ENCODE results near the gene OPN4.
"Not testable (repeated sequence)": the region's sequence is repeated elsewhere in the genome, so short reads cannot be mapped to it uniquely, and the experiment has no call there.

OPN4 gene, protein sequence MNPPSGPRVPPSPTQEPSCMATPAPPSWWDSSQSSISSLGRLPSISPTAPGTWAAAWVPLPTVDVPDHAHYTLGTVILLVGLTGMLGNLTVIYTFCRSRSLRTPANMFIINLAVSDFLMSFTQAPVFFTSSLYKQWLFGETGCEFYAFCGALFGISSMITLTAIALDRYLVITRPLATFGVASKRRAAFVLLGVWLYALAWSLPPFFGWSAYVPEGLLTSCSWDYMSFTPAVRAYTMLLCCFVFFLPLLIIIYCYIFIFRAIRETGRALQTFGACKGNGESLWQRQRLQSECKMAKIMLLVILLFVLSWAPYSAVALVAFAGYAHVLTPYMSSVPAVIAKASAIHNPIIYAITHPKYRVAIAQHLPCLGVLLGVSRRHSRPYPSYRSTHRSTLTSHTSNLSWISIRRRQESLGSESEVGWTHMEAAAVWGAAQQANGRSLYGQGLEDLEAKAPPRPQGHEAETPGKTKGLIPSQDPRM
- total RNA-seq: 0 reads per million in 2 donors

DNA sequence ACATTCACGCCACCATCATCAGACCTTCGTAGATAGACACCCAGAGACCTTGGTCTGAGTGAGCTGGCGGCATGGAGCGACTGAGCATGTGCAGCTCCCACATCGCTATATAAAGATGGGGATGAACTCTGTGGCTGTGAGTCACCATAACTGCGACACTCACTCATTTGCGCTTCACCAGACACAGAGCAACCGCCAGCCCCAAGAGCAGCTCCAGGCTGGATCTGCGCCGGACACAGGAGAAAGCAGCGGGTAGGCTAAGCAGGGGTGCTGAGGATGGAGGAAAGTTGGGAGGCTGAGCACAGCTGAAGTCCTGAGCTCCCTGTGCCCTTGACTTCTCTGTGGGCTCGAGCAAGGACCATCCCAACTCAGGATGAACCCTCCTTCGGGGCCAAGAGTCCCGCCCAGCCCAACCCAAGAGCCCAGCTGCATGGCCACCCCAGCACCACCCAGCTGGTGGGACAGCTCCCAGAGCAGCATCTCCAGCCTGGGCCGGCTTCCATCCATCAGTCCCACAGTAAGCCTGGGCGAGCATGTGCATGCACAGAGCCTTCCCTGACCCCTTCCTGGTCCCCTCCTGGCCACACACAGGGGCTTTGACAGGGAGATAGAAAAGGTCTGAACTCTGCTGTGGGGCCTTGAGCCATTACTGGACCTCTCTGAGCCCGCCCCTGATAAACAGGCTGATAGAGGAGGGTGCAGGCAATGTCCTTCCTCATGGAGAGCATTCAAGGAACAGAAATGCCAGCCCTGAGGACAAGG, at the start of gene OPN4:
TSS of gene OPN4 (plus strand) at position 137 of the 762 bp plus-strand sequence. CDS start at position 374, 237 bp downstream.
- DNase-seq: no peak

DNA sequence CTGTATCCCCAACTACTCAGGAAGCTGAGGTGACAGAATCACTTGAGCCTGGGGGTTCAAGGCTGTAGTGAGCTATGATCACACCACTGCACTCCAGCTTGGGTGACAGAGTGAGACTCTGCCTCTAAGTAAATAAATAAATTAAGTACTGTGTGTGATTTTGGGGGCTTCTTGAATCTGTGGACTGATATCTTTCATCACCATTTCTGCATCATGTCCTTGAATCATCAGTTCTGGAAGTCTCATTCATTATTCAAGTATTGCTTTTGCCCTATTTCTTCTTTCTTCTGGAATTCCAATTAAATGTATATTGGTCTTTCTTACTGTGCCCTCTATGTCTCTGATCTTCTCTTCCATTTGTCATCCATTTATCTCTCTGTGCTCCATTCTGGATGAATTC, 46.7 kb upstream of the OPN4 start:
- no peak for DNase-seq

DNA sequence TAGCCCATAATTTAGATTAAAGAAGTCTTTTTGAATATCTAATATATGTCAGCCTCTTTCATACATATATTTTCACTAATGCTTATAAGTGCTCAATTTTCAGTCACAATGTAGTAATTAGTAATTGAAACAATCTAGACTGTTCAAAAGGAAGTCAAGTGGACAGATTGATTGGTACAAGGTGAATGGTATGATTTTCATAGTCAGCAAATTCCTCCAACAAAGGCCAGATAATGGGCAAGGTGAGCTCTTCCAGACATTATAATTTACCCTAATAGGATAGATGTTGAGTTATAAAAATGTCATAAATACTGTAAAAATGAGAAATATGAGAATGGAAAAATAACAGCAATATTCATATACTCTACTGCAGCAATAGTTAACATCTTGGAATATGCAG, 44.4 kb upstream of the OPN4 start:
- DNase-seq: no peak

DNA sequence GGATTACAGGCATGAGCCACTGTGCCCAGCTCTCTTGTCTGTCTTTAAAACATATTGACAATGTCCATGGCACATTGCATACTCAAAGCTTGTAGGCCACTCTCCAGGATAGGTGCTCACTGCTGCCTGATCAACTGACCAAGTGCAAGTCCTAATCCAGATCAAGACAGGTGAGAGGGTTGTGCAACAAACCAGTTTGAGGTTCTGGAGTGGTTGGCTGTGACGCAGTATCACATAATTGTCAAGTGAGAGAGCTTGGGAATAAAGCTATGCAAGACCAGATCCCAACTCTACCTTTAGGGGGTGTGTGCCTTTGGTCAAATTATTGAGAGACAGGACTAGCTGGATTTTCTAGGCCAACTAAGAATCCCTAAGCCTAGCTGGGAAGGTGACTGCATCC, 43.0 kb upstream of the OPN4 start:
- no peak for DNase-seq

DNA sequence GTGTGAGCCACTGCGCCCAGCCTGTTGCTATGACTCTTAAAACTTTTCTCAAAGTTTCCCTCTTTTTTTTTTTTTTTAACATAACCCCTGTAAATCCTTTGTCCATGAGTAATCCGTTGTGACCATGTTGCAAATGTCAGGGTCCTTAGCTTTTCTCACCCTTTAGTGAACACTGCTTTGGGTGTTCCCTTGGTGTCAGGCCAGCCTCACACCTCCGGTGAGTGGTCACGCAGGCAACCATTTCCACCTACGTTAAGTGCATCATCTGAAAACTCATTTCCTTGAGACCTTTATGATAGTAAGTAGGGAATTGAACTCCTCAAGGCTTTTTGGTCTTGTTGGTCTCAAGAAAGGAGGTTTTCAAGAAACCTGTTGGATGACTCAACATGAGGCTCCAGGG, 41.3 kb upstream of the OPN4 start:
- no peak for DNase-seq

DNA sequence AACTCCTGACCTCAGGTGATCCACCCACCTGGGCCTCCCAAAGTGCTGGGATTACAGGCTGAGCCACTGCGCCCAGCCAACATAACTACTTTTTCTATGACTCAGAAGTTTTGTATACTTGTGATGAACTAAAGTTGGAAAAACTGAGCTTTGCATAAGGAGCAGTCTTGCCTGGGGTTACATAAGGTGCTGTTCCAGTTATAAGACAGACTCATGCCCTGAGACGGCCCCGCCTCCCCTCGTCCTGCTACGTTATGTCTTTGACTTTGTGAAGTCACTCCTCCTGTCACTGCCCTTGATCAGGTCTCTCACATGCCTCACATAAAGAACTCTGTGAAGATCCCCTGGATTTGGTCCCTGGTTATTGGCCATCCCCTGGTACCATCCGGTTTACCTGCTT, 40.4 kb upstream of the OPN4 start:
- no peak for DNase-seq

DNA sequence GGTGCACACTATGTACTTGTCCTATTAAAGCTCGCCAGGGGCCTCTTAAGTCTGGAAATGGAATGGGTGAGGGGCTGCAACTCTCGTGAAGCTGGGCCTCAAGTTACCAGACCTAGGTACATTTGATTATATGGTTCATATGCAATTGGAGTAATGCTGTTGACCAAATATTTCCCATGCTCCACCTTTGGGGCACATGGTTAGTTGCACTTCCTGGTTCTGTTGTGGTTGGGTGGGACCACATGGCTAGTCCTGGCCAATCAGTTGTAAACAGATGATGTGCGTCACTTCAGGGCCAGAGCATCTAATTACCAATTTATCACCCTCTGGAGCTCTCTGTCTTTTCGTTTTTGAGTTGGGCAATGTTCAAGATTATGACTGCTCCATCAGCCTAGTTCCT, 39.5 kb upstream of the OPN4 start:
- DNase-seq: no peak

DNA sequence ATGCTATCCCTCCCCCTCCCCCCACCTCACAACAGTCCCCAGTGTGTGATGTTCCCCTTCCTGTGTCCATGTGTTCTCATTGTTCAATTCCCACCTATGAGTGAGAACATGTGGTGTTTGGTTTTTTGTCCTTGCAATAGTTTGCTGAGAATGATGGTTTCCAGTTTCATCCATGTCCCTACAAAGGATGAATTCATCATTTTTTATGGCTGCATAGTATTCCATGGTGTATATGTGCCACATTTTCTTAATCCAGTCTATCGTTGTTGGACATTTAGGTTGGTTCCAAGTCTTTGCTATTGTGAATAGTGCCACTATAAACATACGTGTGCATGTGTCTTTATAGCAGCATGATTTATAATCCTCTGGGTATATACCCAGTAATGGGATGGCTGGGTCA, 37.1 kb upstream of the OPN4 start:
- DNase-seq: not testable (repeated sequence)

DNA sequence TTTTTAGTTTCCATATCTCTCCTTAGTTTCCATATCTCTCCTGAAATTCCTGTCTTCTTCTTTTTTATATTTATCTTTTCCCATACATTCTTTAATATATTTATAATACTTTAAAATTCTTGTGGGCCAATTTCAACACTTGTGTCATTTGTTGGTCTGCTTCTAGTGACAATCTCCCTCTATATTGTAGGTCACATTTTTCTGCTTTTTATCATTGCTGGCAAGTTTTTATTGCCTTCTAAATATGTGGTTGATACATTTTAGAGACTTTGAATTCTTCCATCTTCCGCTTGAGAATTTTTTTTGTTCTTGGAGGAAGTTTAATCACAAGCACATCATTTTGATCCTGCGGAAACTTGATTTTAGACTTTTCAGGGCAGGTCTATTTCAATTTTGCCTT, 26.0 kb upstream of the OPN4 start:
- DNase-seq: no peak

DNA sequence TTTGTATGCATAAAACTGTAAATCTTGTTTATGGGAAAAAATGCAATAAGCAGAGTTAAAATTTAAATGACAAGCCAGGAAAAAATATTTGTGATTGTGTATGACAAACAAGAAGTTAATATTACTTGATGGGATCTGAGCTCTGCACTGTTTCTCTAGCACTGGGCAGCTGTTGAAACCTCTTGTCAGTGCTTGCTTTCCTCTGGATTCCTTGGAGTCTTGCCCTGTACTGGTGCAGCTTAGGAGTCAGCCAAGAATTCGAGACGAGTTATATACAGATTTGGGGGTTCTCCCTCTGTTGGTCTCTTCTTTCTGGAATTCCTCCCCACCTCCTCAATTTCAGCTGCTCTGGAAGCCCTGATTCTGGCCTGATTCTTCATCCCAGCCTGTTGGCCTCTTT, 24.3 kb upstream of the OPN4 start:
- DNase-seq: no peak

DNA sequence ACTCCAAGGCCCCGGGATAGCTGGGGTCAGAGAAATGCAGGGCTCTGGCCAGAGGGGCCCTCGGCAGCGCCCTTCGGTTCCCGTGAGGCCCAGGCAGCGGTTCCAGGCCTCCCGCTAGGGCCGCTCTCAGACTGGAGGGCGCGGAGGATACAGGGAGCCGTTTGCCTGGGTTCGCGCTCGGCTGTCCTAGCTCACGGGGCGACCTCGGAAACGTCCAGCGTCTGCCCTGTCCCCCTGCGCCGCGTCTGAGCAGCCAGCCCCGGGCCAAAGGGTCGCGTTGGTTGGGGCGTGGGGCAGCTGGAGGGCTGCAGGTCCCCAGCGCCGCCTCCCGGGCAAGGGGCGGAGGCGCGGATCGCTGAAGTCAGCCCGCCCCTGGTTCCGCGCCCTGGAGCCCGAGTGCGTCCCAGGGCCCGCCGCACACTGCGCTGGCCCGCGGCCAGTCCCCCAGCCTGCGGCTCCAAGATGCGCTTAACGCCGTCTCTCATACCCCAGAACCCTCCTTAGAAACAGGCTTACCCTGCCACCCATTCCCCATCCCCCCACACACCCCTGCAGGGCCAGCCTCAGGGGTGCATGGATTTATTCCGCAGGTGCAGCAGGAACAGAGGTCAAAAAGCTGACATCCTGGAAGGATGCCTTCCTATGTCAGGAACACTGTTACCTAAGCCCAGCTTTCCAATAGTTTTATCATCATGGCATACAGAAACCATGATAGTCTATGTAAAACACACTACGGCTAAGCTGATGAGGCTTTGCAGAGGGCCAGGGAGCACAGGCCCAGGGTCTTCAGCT, 22.1 kb upstream of the OPN4 start:
- no peak for DNase-seq

DNA sequence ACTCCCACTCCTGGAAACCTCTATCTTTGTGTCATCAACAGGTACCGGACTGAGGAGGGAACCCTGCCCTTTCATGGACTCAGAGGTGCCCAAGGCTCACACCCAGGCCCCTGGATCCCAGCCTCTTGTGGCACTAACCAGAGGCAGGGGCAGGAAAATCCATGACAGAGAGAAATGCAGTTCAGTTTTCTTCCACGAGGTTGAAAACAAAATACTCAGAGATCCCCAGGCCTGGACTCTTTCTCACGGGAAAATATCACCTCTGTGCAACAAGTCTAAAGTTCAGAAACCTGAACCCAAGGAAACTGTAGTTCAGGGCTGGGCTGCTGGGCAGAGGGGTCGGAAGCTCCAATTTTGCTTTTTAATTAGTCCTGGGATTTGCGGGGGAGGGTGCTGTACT, 21.4 kb upstream of the OPN4 start:
- no peak for DNase-seq

DNA sequence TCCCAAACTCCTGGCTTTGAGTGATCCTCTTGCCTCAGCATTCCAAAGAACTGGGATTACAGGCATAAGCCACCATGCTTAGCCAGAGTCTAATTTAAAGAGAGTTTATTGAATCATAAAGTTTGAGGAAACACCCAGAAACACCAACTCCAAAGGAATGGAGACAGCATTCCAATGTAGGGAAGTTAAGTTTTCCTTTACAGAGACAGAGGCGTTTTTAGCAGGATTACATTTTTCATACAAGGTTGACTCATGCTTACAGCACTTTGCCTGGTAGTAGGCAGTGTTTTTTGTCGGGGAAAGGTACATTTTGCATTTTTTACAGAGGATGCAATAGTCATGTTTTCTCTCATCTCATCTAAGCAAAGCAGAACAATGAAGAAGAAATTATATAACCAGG, 18.9 kb upstream of the OPN4 start:
- no peak for DNase-seq

DNA sequence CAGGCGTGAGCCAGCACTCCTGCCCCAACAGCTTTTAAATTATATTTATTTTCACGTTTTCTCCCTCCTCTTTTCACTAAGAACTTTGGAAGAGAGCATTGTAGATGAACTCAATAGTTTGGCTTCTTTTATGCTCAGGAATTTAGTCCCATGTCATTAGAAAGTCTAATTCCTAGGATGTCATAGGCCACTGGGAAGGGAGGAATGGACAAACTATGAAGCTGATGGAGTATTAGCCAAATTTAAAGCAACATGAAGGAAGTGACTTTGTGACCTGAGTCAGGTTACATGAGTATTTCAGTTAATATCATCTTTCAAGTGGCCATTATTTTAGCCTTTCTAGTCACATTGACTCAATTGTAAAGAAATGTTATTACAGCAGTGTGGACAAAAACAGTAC, 18.0 kb upstream of the OPN4 start:
- no peak for DNase-seq

DNA sequence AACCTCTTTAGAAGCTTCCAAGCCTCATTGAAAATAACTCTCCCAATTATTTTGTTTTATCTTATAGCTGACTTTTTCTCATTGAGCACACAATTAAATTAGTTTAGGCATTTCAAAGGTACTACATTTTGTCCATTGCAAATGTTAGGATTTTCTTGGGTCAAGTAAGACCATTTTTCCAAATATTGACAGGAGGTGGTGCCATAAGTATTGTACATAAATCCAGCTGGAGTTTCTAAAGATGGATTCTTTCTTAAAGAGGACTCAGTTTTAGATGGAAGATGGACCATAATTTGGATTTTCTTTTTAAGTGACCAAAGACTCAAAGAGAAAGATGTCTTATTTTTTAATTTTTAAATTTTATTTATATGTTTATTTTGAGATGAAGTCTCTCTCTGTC, 12.3 kb upstream of the OPN4 start:
- no peak for DNase-seq

DNA sequence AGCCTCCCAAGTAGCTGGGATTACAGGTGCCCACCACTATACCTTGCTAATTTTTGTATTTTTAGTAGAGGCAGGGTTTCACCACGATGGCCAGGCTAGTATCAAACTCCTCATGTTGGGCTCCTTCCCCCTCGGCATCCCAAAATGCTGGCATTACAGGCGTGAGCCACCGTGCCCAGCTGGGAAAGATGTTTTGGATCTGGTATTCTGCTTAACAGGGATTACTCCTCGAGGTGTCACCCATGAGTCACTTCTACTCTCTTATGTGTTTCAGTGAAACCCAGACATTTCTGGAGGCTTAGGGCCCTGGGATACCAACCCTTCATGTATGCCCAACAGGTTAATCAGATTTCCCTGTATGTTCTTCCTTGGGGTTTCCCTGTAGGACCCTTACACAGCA, 11.8 kb upstream of the OPN4 start:
- no peak for DNase-seq

DNA sequence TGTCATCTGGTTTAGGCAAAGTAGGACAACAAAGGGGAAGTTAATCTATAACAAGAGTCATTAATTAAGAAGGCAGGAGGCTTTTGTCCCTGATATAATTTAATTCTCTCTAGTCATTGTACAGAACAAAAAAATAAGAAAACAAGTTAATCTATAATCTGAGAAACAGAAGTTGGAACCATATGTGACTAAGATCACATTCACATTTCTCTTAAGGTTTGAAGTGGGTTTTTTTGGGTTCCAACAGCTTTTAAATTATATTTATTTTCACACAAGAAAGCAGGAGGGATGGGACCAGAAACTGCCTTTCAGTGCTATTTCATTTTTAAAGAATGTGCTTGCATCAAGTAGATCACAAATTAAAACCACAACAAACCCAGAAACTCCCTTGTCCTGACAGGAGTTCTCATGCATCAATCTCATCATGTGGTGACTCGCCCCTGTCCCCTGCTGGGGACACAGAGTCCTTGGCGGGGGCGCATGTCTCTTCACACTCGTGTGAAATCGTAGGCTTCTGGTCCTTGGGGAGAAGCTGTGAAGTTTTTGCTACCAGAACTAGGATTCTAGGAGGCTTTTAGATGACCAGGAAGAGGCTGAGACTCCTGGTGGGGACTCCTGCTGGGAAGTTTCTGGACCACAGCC, 10.1 kb upstream of the OPN4 start:
- DNase-seq: no peak

DNA sequence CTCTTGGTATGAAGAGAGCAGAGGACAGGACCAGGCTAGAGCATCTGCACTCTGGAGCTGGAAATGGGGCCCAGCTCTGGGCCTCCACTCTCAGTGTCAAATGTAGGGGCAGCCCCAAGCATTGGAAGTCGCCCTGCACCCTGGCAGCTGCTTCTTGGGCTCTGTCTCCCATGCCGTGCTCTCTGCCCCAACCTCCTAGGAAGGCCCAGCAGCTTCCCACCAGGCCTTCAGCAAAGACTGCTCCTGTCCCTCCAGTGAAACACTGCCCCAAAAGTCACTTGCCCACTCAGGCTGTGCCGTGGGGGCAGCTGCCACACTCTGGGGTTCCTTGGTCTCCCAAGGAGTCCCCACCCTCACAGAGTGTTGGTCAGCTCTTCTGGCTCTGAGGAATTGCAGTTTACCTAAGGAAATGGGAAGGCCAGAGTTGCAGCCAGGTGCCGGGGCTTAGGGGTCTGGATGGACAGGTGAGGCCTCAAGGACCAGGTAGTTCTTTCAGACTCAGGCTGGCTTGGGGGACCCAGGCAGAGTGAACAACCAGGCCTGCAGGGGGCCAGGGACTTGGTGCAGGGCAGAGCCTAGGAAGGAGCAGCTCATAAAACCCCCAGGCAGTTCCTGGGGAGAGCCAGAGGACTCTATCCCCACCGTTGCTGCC, 9.4 kb upstream of the OPN4 start:
- DNase-seq: no peak

DNA sequence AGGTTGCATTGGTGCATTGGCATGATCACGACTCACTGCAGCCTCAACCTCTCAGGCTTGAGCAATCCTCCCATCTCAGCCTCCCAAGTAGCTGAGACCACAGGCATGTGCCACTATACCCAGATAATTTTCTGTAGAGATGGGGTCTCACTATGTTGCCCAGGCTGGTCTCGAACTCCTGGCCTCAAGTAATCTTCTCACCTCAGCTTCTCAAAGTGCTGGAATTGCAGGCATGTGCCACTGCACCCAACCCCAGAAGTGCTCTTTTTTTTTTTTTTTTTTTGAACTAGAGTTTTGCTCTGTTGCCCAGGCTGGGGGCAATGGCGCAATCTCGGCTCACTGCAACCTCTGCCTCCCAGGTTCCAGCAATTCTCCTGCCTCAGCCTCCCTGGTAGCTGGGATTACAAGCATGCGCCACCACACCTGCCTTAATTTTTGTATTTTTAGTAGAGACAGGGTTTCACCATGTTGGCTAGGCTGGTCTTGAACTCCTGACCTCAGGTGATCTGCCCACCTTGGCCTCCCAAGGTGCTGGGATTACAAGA, 8.7 kb upstream of the OPN4 start:
- not testable (repeated sequence) for DNase-seq

DNA sequence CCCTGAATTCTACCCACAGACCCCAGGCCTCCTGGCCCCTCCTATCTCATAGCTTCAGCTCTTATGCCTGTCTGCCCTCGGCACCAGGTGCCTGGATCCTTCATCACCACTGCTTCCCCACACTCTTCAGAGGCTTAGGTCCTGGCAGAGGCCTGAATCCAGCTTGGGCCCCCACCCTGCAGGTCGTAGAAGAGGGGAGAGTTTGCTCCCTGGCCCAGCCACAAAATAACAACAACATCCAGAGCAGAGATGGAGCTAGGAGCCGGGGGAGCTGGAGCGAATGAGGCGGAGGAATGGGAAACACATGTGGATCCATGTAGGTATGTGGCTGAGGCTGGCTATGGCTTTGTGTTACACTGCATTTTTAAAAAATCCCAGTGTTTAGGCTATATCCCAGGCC, 7.8 kb upstream of the OPN4 start:
- DNase-seq: no peak

DNA sequence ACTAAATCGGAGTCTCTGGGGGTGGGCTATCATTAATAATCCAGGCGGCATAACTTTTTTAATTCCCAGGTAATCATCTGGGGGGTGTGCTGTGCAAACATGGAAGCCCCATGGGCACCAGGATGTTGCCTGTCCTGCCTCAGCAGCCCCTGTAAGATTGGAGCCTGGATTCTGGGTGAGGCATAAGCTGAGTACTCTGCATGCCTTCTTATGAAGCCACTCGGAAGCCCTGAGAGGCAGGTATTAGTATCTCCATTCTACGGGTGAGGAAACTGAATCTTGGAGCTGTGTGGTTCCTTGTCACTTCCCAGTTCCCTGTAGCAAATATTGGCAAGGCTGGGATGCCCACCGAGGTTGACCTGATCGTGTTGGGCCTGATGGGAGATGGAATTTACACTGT, 7.4 kb upstream of the OPN4 start:
- no peak for DNase-seq
